HepG2 (cell line): Measurements from ENCODE around the gene OR14I1. TPM values are rescaled to one million over a fixed set of nuclear protein-coding genes. Genes with fewer than 3 reads are reported as not detected.

Experiments
- ATAC-seq: fragments of 200-7000 bp; cut with Tn5 transposase; 3 replicates; pipeline ENCODE4 v1.9.1; 2020; ENCODE audit warnings: mild to moderate bottlenecking, moderate library complexity
- BruUV-seq: library from RNA; stranded (reverse); fragments of 400-500 nt; replicated peaks from 2 replicates; lab custom pipeline; 2021; lab: Mats Ljungman, UMichigan
- CTCF ChIA-PET: fragments of 300-600 bp; formaldehyde crosslinking; extraction: SDS; loops from one replicate; lab custom pipeline; 2021; ENCODE audit warnings: low total read pairs, inconsistent platforms, low intra/inter-chr PET ratio; lab: Yijun Ruan, JAX
- POLR2A ChIA-PET: fragments of 350-600 bp; sonication (Branson Sonifier 250); formaldehyde crosslinking; loops from one replicate; lab custom pipeline; 2020; ENCODE audit warnings: antibody characterized with exemption, inconsistent platforms; lab: Yijun Ruan, JAX
- DNase-seq: peaks from one replicate; pipeline ENCODE4 v3.0.0-alpha.2; 2015; ENCODE audit warnings: low spot score
- FAIRE-seq: peaks from 3 replicates; lab custom pipeline; 2011; peaks lifted over from hg19 to GRCh38; lab: Jason Lieb, UNC
- H2AFZ ChIP-seq: one replicate; pipeline ENCODE4 v1.6.1; 2011; ENCODE audit warnings: low read length, inconsistent platforms
- H3K27ac ChIP-seq: fragments of 300-600 bp; 3 replicates; pipeline ENCODE4 v1.8.0; 2011; ENCODE audit warnings: mixed run types, mild to moderate bottlenecking, mixed read lengths, low read length, inconsistent platforms; ENCODE audit not compliant: insufficient read depth; ENCODE audit errors: extremely low read length
- H3K27me3 ChIP-seq, 2 experiments: fragments of 200-600 bp in 1 of 2; 2 replicates in 1 of 2; 3 replicates in 1 of 2; pipeline versions ENCODE4 v1.6.0 to v1.8.0; 2011; ENCODE audit warnings: low read length in 2 of 2, mild to moderate bottlenecking in 2 of 2, moderate library complexity in 2 of 2, inconsistent platforms in 1 of 2; ENCODE audit not compliant: insufficient read depth in 2 of 2, control insufficient read depth in 1 of 2
- H3K36me3 ChIP-seq, 2 experiments: fragments of 200-600 bp in 1 of 2; replicated peaks in 1 of 2; 2 replicates in 1 of 2; 3 replicates in 1 of 2; pipeline versions ENCODE4 v1.5.1 to v1.8.0; 2011; ENCODE audit warnings: low read length in 2 of 2, inconsistent platforms in 1 of 2; ENCODE audit not compliant: insufficient read depth in 2 of 2, control insufficient read depth in 1 of 2
- H3K4me1 ChIP-seq: 2 replicates; pipeline ENCODE4 v1.5.1; 2012; ENCODE audit warnings: low read length, inconsistent platforms; ENCODE audit not compliant: insufficient read depth
- H3K4me2 ChIP-seq: 2 replicates; pipeline ENCODE4 v1.6.0; 2011; ENCODE audit warnings: low read depth, low read length, inconsistent platforms
- H3K4me3 ChIP-seq, 3 experiments: fragments of 200-600 bp in 1 of 3; sonication (generic), shearing (Covaris generic) in 1 of 3; replicated peaks in 1 of 3; 2 replicates each; pipeline ENCODE4 v1.5.1; 2011 to 2016; ENCODE audit warnings: low read length in 3 of 3, inconsistent platforms in 2 of 3, low read depth in 2 of 3, mild to moderate bottlenecking in 2 of 3, control low read depth in 1 of 3, mixed read lengths in 1 of 3; ENCODE audit not compliant: insufficient read depth in 1 of 3
- H3K79me2 ChIP-seq: one replicate; pipeline ENCODE4 v1.6.1; 2011; ENCODE audit warnings: low read length, inconsistent platforms; ENCODE audit not compliant: insufficient read depth
- H3K9ac ChIP-seq: 2 replicates; pipeline ENCODE4 v1.6.0; 2011; ENCODE audit warnings: mild to moderate bottlenecking, low read depth, low read length, inconsistent platforms; ENCODE audit not compliant: insufficient read depth
- H3K9me3 ChIP-seq: 2 replicates; pipeline ENCODE4 v1.5.1; 2012; ENCODE audit warnings: mild to moderate bottlenecking, low read length
- H4K20me1 ChIP-seq: 2 replicates; pipeline ENCODE4 v1.6.0; 2011; ENCODE audit warnings: inconsistent platforms, mild to moderate bottlenecking, low read length, moderate library complexity; ENCODE audit not compliant: insufficient read depth
- CTCF ChIP-seq: sonication (generic); formaldehyde crosslinking; IDR thresholded peaks from 2 replicates; pipeline ENCODE4 v1.5.0; 2020; ENCODE audit warnings: mild to moderate bottlenecking, missing genetic modification reagents, moderate library complexity
- DR1 ChIP-seq: sonication (generic); formaldehyde crosslinking; IDR thresholded peaks from 2 replicates; pipeline ENCODE4 v1.8.0; 2021; ENCODE audit warnings: mild to moderate bottlenecking, missing genetic modification reagents, inconsistent platforms
- HHEX ChIP-seq: IDR thresholded peaks from 2 replicates; pipeline ENCODE4 v1.6.1; 2016; ENCODE audit warnings: control low read depth
- NPAS2 ChIP-seq: sonication (generic); formaldehyde crosslinking; IDR thresholded peaks from 2 replicates; pipeline ENCODE4 v1.8.0; 2022; ENCODE audit warnings: mild to moderate bottlenecking, missing genetic modification reagents, borderline replicate concordance
- PAX8 ChIP-seq: sonication (generic); formaldehyde crosslinking; IDR thresholded peaks from 2 replicates; pipeline ENCODE4 v1.8.0; 2022; ENCODE audit warnings: mild to moderate bottlenecking, missing genetic modification reagents, borderline replicate concordance
- RAD21 ChIP-seq: fragments of 450-650 bp; formaldehyde crosslinking; IDR thresholded peaks from 2 replicates; pipeline ENCODE4 v1.5.0; 2020; ENCODE audit warnings: mild to moderate bottlenecking
- REST ChIP-seq, 2 experiments: IDR thresholded peaks; 2 replicates each; pipeline ENCODE4 v1.6.1; 2011 to 2012; ENCODE audit warnings: low read length in 2 of 2, borderline replicate concordance in 1 of 2, low read depth in 1 of 2, mild to moderate bottlenecking in 1 of 2, moderate library complexity in 1 of 2
- RXRA ChIP-seq: sonication (generic); formaldehyde crosslinking; IDR thresholded peaks from 2 replicates; pipeline ENCODE4 v1.5.1; 2020; ENCODE audit warnings: missing genetic modification reagents
- SMC3 ChIP-seq: IDR thresholded peaks from 2 replicates; pipeline ENCODE4 v1.6.1; 2011; ENCODE audit warnings: low read length, improper control_type of control experiment
- STAG1 ChIP-seq: sonication (generic); formaldehyde crosslinking; IDR thresholded peaks from 2 replicates; pipeline ENCODE4 v1.4.0; 2020; ENCODE audit warnings: missing genetic modification reagents
- WGBS: methylation state at CpG from one replicate; pipeline ENCODE4 v1.1.6; 2017; ENCODE audit warnings: low lambda C conversion rate; 5-methylcytosine and 5-hydroxymethylcytosine counted together
- in situ Hi-C: cut with HindIII; loops from 2 replicates; pipeline ENCODE4 v1.10.0; 2017; ENCODE audit warnings: low pct_unique_long_range_greater_than_20kb; ENCODE audit not compliant: extremely low pct_ligation_motif_present
- intact Hi-C: fragments of 100-400 bp; cut with micrococcal nuclease; formaldehyde crosslinking; loops from one replicate; pipeline ENCODE4 v1.10.0; 2022; ENCODE audit not compliant: unreplicated experiment
- polyA plus RNA-seq, 8 experiments: library from polyadenylated mRNA; depleted of rRNA in 3 of 8; stranded (reverse) in 7 of 8; unstranded in 1 of 8; fragments of >200 nt; fragmentation: Illumina TruSeq in 4 of 8; extraction: Trizol in 4 of 8; gene quantifications; 2 replicates each; pipeline versions ENCODE4 v1.2.1 to v1.2.3, GENCODE V29; 2011 to 2016; ENCODE audit warnings: low read depth in 4 of 8, missing spikeins in 1 of 8, mixed read lengths in 1 of 8; ENCODE audit not compliant: insufficient read depth in 1 of 8
- total RNA-seq, 5 experiments: library from RNA; depleted of rRNA; stranded (reverse); fragments of >200 nt; fragmentation: Illumina TruSeq; extraction: Trizol; gene quantifications; 2 replicates each; pipeline ENCODE4 v1.2.3, GENCODE V29; 2016; ENCODE audit warnings: low read depth in 1 of 5

Gene OR14I1
- total and polyA plus RNA-seq, 2 of the 13 experiments (the other 11 are each of a cell fraction or from before 2014, with no cell fraction given), result not detected

GRCh38 chr1:248688527-248689298, 13.9 kb downstream of the OR14I1 start (continued):
- TF ChIP-seq REST (IDR thresholded peaks at IDR 0.05; ENCODE audit: borderline replicate concordance in 1 of 2, low read depth in 1 of 2, low read length in 2 of 2) (no peak), HHEX (CRISPR knock-in tag) (no peak), DR1 (CRISPR knock-in tag) (no peak), RXRA (CRISPR knock-in tag) (no peak)

GRCh38 chr1:248686815-248687214, 15.8 kb downstream of the OR14I1 start:
- CTCF ChIA-PET, result interaction anchor here (1.6 to 1.8 kb wide), 2 partner anchors 64 to 68 kb away, joined by 8 to 11 read pairs; no protein-coding TSS in a partner anchor
- H3K36me3 ChIP-seq, result no peaks in the 10 kb centered on the region
- H3K9me3 ChIP-seq, result no peaks in the 10 kb centered on the region
- no peak overlapping the region for H3K4me2 ChIP-seq
- ATAC-seq, result peak; percentile 90
- TF ChIP-seq PAX8 (CRISPR knock-in tag) (no peak), RAD21 (CRISPR knock-in tag) (0 out of 2 replicates have a peak, but pooled peaks have one; percentile 20), STAG1 (peak; percentile 67), CTCF (CRISPR knock-in tag) (peak; percentile 40), SMC3 (peak; percentile 48), NPAS2 (CRISPR knock-in tag) (no peak)
- TF ChIP-seq, all 625 proteins: peak for 4
- POLR2A ChIA-PET, result no interaction called here
- Histone ChIP-seq H3K4me1 (no peaks in the 10 kb centered on the region), H4K20me1 (no peaks in the 10 kb centered on the region), H3K4me3 (no peak overlapping the region), H3K27ac (no peak overlapping the region), H3K27me3 (no peaks in the 10 kb centered on the region), H3K79me2 (no peaks in the 10 kb centered on the region), H3K9ac (no peak overlapping the region), H2AFZ (no peak overlapping the region)
- in situ Hi-C loops (no loop called here), intact Hi-C loops (loop anchor here (1.0 kb wide), 1 partner anchor 65 kb away; no protein-coding TSS in a partner anchor)
- no peak for FAIRE-seq
- BruUV-seq, result no TSS peak
- DNase-seq, result no peak
- WGBS, result 4% methylated on average over 3 of the region's 3 CpGs
